H1 (cell line): ENCODE measurements around the gene SUSD6. TPM values are rescaled to one million over a fixed set of nuclear protein-coding genes. Genes with fewer than 3 reads are reported as not detected.

Experiments used
- RBBP5 ChIP-seq: IDR thresholded peaks from 2 replicates; pipeline ENCODE4 v1.7.1; 2012; ENCODE audit warnings: low read depth, mild to moderate bottlenecking, inconsistent platforms, low read length, moderate library complexity, borderline replicate concordance
- RNF2 ChIP-seq: fragments of 200-900, 300-1000 bp; sonication (generic); IDR thresholded peaks from 2 replicates; pipeline ENCODE4 v1.7.1; 2016; ENCODE audit warnings: borderline replicate concordance, low read depth, mild to moderate bottlenecking, antibody characterized with exemption, low read length; ENCODE audit not compliant: poor library complexity, severe bottlenecking; ENCODE audit errors: missing control alignments
- SUZ12 ChIP-seq: fragments of 200-600 bp; sonication (generic); IDR thresholded peaks from 2 replicates; pipeline ENCODE4 v1.6.1; 2012; ENCODE audit warnings: mild to moderate bottlenecking, inconsistent platforms, low read length, moderate library complexity, mixed read lengths
- polyA plus RNA-seq, 7 experiments: library from polyadenylated mRNA; depleted of rRNA in 3 of 7; stranded (reverse) in 5 of 7; unstranded in 2 of 7; fragments of >200 nt in 5 of 7; fragments of 200-250 nt in 2 of 7; gene quantifications; 1 replicate in 5 of 7; 2 replicates in 1 of 7; 4 replicates in 1 of 7; pipeline versions ENCODE4 v1.2.1 to v1.2.3, GENCODE V29; 2011 to 2013; ENCODE audit warnings: missing spikeins in 2 of 7, mixed read lengths in 2 of 7
- total RNA-seq: library from RNA; stranded (reverse); fragmentation: NEBNext Ultra II Directional; extraction: Animal tissue kit (Norgen Biotek cat#: 25700); gene quantifications from 2 replicates; pipeline ENCODE4 v1.2.1, GENCODE V29; 2021

SUSD6 gene
- total and polyA plus RNA-seq, 2 of the 8 experiments (the other 6 are each of a cell fraction or from before 2014, with no cell fraction given): 3.0 to 3.8 TPM

GRCh38 chr14:69648480-69649451 is 37.4 kb downstream of the SUSD6 start (continued):
- TF ChIP-seq RNF2 (no peak), SUZ12 (no peak), RBBP5 (no peak)
